Neural cell (in vitro differentiated cells): Measurements from ENCODE around the gene BPIFB6. TPM values are rescaled to one million over a fixed set of nuclear protein-coding genes. Genes with fewer than 3 reads are reported as not detected.

Source experiments
- H2AFZ ChIP-seq: fragments of 200-600, 300-800 bp; sonication (generic), shearing (Covaris generic); 2 replicates; pipeline ENCODE4 v1.6.0; 2014; ENCODE audit warnings: low read depth, mild to moderate bottlenecking, antibody characterized with exemption, low read length, moderate library complexity
- H3F3A ChIP-seq: fragments of 200-600 bp; shearing (Covaris generic); 2 replicates; pipeline ENCODE4 v1.6.1; 2016; ENCODE audit warnings: mild to moderate bottlenecking, moderate library complexity, mixed read lengths, antibody characterized with exemption, low read length; ENCODE audit not compliant: insufficient read depth, poor library complexity, severe bottlenecking
- H3K27ac ChIP-seq: fragments of 200-600, 300-800 bp; sonication (generic), shearing (Covaris generic); 2 replicates; pipeline ENCODE4 v1.5.1; 2014; ENCODE audit warnings: mild to moderate bottlenecking, low read length, moderate library complexity
- H3K27me3 ChIP-seq: fragments of 300-800, 200-600 bp; sonication (generic), shearing (Covaris generic); 2 replicates; pipeline ENCODE4 v1.6.0; 2014; ENCODE audit warnings: mild to moderate bottlenecking, low read depth, low read length, moderate library complexity; ENCODE audit not compliant: insufficient read depth
- H3K36me3 ChIP-seq: fragments of 300-800, 200-600 bp; sonication (generic), shearing (Covaris generic); 2 replicates; pipeline ENCODE4 v1.5.1; 2014; ENCODE audit warnings: mild to moderate bottlenecking, antibody characterized with exemption, low read length, moderate library complexity; ENCODE audit not compliant: insufficient read depth
- H3K4me2 ChIP-seq: fragments of 300-800, 200-600 bp; sonication (generic), shearing (Covaris generic); 2 replicates; pipeline ENCODE4 v1.6.0; 2014; ENCODE audit warnings: mild to moderate bottlenecking, low read length
- H3K4me3 ChIP-seq: fragments of 300-800, 200-600 bp; sonication (generic), shearing (Covaris generic); 2 replicates; pipeline ENCODE4 v1.5.1; 2014; ENCODE audit warnings: mild to moderate bottlenecking, low read length, moderate library complexity
- H3K79me2 ChIP-seq: fragments of 200-600 bp; shearing (Covaris generic); replicated peaks from 2 replicates; pipeline ENCODE4 v1.6.0; 2014; ENCODE audit warnings: mild to moderate bottlenecking, low read length, moderate library complexity; ENCODE audit not compliant: insufficient read depth
- H3K9ac ChIP-seq: fragments of 300-800, 200-600 bp; sonication (generic), shearing (Covaris generic); 2 replicates; pipeline ENCODE4 v1.6.1; 2016; ENCODE audit warnings: mild to moderate bottlenecking, low read length, mixed read lengths
- H3K9me2 ChIP-seq: fragments of 200-600 bp; shearing (Covaris generic); 2 replicates; pipeline ENCODE4 v1.6.1; 2016; ENCODE audit warnings: mild to moderate bottlenecking, low read length, mixed read lengths; ENCODE audit not compliant: insufficient read depth
- H3K9me3 ChIP-seq: fragments of 200-600, 300-800 bp; sonication (generic), shearing (Covaris generic); 2 replicates; pipeline ENCODE4 v1.6.1; 2016; ENCODE audit warnings: mild to moderate bottlenecking, mixed run types, low read length, moderate library complexity, mixed read lengths
- H4K20me1 ChIP-seq: fragments of 200-600 bp; shearing (Covaris generic); 2 replicates; pipeline ENCODE4 v1.6.1; 2016; ENCODE audit warnings: mild to moderate bottlenecking, mixed run types; ENCODE audit not compliant: insufficient read depth
- CTCF ChIP-seq: fragments of 450-650 bp; IDR thresholded peaks from 2 replicates; pipeline ENCODE4 v1.5.1; 2014; ENCODE audit warnings: antibody characterized with exemption, mild to moderate bottlenecking, moderate library complexity; ENCODE audit not compliant: poor library complexity, severe bottlenecking
- EP300 ChIP-seq: fragments of 450-650 bp; conservative IDR thresholded peaks from 2 replicates; pipeline ENCODE4 v1.6.1; 2014; ENCODE audit warnings: antibody characterized with exemption, mild to moderate bottlenecking, moderate library complexity; ENCODE audit not compliant: poor library complexity, severe bottlenecking
- EZH2 ChIP-seq: fragments of 200-600, 300-800 bp; shearing (Covaris generic), sonication (generic); IDR thresholded peaks from 2 replicates; pipeline ENCODE4 v1.6.1; 2014; ENCODE audit warnings: antibody characterized with exemption, low read length, borderline replicate concordance, mild to moderate bottlenecking; ENCODE audit not compliant: insufficient read depth, poor library complexity, severe bottlenecking
- MXI1 ChIP-seq: fragments of 450-650 bp; conservative IDR thresholded peaks from 2 replicates; pipeline ENCODE4 v1.6.1; 2014; ENCODE audit warnings: antibody characterized with exemption, mild to moderate bottlenecking; ENCODE audit not compliant: poor library complexity, severe bottlenecking
- POLR2AphosphoS5 ChIP-seq: IDR thresholded peaks from 2 replicates; pipeline ENCODE4 v1.6.1; 2012
- RAD21 ChIP-seq: fragments of 450-650 bp; conservative IDR thresholded peaks from 2 replicates; pipeline ENCODE4 v1.6.1; 2014; ENCODE audit warnings: antibody characterized with exemption, mild to moderate bottlenecking, moderate library complexity
- REST ChIP-seq: IDR thresholded peaks from 2 replicates; pipeline ENCODE4 v1.6.1; 2012; ENCODE audit warnings: borderline replicate concordance
- SMC3 ChIP-seq: fragments of 450-650 bp; conservative IDR thresholded peaks from 2 replicates; pipeline ENCODE4 v1.6.1; 2014; ENCODE audit warnings: antibody characterized with exemption, mild to moderate bottlenecking, moderate library complexity; ENCODE audit not compliant: poor library complexity
- TAF1 ChIP-seq: IDR thresholded peaks from 2 replicates; pipeline ENCODE4 v1.6.1; 2012; ENCODE audit warnings: low read depth
- polyA plus RNA-seq: library from polyadenylated mRNA; depleted of rRNA; stranded (reverse); fragments of >200 nt; gene quantifications from 2 replicates; pipeline ENCODE4 v1.2.3, GENCODE V29; 2014

BPIFB6 gene
- polyA plus RNA-seq, 1 donor from 2014 or later: not detected

GRCh38 chr20:33017542-33017941 is 13.9 kb upstream of the BPIFB6 start:
- H3K79me2 ChIP-seq: no peaks in the 10 kb centered on the region
- no peaks in the 10 kb centered on the region for H3K9me2 ChIP-seq
- no peak overlapping the region for H3K9ac ChIP-seq
- H3K36me3 ChIP-seq: no peaks in the 10 kb centered on the region
- H4K20me1 ChIP-seq: no peaks in the 10 kb centered on the region
- no peaks in the 10 kb centered on the region for H3F3A ChIP-seq
- TF ChIP-seq RAD21 (no peak), EZH2 (no peak), REST (no peak), MXI1 (no peak), EP300 (no peak), POLR2AphosphoS5 (no peak), TAF1 (no peak)
- no peak overlapping the region for H3K4me2 ChIP-seq
- H3K9me3 ChIP-seq: no peaks in the 10 kb centered on the region
- H2AFZ ChIP-seq: no peak overlapping the region
- no peaks in the 10 kb centered on the region for H3K27me3 ChIP-seq
- H3K4me3 ChIP-seq: no peak overlapping the region
- no peak overlapping the region for H3K27ac ChIP-seq

GRCh38 chr20:33018169-33018931 is 13.1 kb upstream of the BPIFB6 start:
- Histone ChIP-seq H3K36me3 (no peaks in the 10 kb centered on the region), H3K4me2 (no peak overlapping the region), H3K4me3 (no peak overlapping the region), H4K20me1 (no peaks in the 10 kb centered on the region), H3K27ac (no peak overlapping the region), H3K9me3 (no peaks in the 10 kb centered on the region), H3K9ac (no peak overlapping the region), H3K27me3 (no peaks in the 10 kb centered on the region), H3K9me2 (no peaks in the 10 kb centered on the region), H3F3A (no peaks in the 10 kb centered on the region), H2AFZ (no peak overlapping the region), H3K79me2 (no peaks in the 10 kb centered on the region)
- TF ChIP-seq CTCF (no peak), SMC3 (no peak), POLR2AphosphoS5 (no peak), EZH2 (no peak), REST (no peak), MXI1 (no peak), RAD21 (no peak), TAF1 (no peak), EP300 (no peak)
